SJSA1 (cell line): ENCODE measurements around the gene PLEKHA8. TPM values are rescaled to one million over a fixed set of nuclear protein-coding genes. Genes with fewer than 3 reads are reported as not detected.
"Not testable (repeated sequence)": the region's sequence is repeated elsewhere in the genome, so short reads cannot be mapped to it uniquely, and the experiment has no call there.

ENCODE experiments used
- DNase-seq, 2 experiments: peaks; one replicate each; pipeline ENCODE4 v3.0.0-alpha.2; 2015 to 2020; ENCODE audit warnings: low spot score in 2 of 2, low read depth in 1 of 2
- H3K27ac ChIP-seq: fragments of 250-450 bp; sonication (Bioruptor Pico); 2 replicates; pipeline ENCODE4 v1.5.1; 2020; ENCODE audit warnings: mild to moderate bottlenecking, moderate library complexity
- H3K27me3 ChIP-seq: fragments of 250-450 bp; sonication (Bioruptor Pico); replicated peaks from 2 replicates; pipeline ENCODE4 v1.5.1; 2020; ENCODE audit warnings: mild to moderate bottlenecking, moderate library complexity
- H3K36me3 ChIP-seq: fragments of 250-450 bp; sonication (Bioruptor Pico); 2 replicates; pipeline ENCODE4 v1.5.1; 2020; ENCODE audit warnings: mild to moderate bottlenecking
- H3K4me1 ChIP-seq: fragments of 250-450 bp; sonication (Bioruptor Pico); replicated peaks from 2 replicates; pipeline ENCODE4 v1.6.1; 2021; ENCODE audit warnings: mild to moderate bottlenecking
- H3K4me3 ChIP-seq: fragments of 250-450 bp; sonication (Bioruptor Pico); 2 replicates; pipeline ENCODE4 v1.5.1; 2020; ENCODE audit warnings: mild to moderate bottlenecking
- H3K9me3 ChIP-seq: fragments of 250-450 bp; sonication (Bioruptor Pico); replicated peaks from 2 replicates; pipeline ENCODE4 v1.5.1; 2020; ENCODE audit warnings: mild to moderate bottlenecking
- total RNA-seq: library from RNA; depleted of rRNA; stranded (reverse); fragments of >200 nt; shearing (Covaris generic); gene quantifications from 2 replicates; pipeline ENCODE4 v1.2.3, GENCODE V29; 2014

The PLEKHA8 gene
- total RNA-seq, 1 experiment from 2014 or later, result 12.5 TPM

DNA sequence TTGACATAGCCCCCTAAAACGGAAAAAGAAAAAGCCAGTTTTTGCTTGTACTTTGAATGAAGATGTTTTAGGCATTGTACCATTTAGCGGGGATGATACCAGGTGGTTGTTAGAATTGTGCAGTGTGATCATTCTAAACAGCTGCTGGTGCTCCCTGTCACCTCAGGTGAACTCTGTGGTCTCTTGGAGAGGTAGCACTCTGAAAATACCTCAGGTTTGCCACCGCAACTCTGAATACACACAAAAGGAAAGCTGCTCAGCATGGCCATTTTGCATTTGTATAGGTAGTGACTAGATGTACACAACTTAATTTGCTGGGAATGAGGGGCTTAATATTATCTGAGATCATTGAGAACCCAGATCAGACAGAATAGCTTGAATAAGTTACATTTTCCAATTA, 52.6 kb downstream of the PLEKHA8 start:
- DNase-seq, result no peak
- Histone ChIP-seq H3K9me3 (no peaks in the 10 kb centered on the region), H3K27me3 (no peaks in the 10 kb centered on the region), H3K27ac (no peak overlapping the region), H3K36me3 (peaks cover 5% of the 10 kb centered on the region; the same call in 1 of the 2 replicates), H3K4me3 (no peak overlapping the region), H3K4me1 (no peaks in the 10 kb centered on the region)

DNA sequence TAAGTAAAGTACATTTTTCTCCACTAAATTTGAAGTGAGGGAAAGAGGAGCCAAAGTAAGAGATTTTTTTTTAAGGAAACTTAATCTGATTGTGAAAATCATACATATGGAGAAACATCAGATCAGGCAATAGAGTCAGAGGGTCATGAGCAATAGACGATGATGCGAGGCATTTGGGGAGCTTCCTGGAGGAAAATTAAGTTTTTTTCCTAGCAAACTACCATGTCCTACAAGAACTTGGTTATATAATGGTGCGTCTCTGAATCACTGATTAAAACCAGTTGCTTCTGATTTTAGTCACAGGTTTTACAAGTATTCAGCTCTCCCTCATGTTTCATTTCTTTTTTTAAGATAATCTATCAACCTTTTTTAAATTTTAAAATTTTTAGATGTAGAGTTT, 54.5 kb downstream of the PLEKHA8 start:
- Histone ChIP-seq H3K36me3 (peaks cover 5% of the 10 kb centered on the region; the same call in 1 of the 2 replicates), H3K27me3 (no peaks in the 10 kb centered on the region), H3K9me3 (no peaks in the 10 kb centered on the region), H3K4me1 (no peaks in the 10 kb centered on the region), H3K4me3 (no peak overlapping the region), H3K27ac (no peak overlapping the region)
- DNase-seq, result no peak

DNA sequence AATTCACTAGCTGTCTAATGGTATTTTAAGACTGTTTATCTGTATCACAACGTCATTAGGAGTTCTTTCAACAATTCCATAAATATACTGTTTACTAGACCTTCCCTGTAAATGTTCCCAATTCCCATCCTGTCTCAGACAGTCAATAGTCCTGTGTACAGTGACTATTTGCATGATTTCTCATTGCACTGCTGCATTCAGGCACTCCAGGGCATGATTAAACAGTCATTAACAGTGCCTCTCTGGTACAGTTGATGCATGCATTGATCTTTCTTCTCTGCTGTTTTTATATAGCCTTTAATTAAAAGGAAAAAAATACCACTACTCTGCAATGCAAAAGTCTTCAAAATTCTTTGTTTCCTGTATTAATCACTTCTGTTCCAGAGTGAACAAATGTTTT, 55.1 kb downstream of the PLEKHA8 start:
- Histone ChIP-seq H3K9me3 (no peaks in the 10 kb centered on the region), H3K27ac (no peak overlapping the region), H3K4me3 (no peak overlapping the region), H3K36me3 (peaks cover 5% of the 10 kb centered on the region; the same call in 1 of the 2 replicates), H3K27me3 (no peaks in the 10 kb centered on the region), H3K4me1 (no peaks in the 10 kb centered on the region)
- no peak for DNase-seq

DNA sequence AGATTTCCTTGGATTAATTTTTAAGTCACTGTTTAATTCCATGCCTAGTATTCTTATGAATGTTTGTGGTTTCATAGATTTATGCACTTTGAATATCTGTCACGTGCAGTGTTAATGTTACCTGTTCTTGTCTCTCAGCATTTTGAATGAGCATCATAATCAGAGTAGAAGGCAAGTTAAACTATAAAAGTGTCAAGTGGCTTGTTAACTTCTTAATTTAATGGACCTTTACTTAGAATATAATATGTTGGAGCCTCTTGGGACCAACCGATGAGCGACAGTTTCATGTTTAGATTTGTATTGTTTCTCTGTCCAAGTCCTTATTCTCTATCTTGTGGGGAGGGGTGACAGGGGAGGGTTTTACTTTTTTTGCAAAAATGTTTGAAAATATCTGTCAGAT, 56.0 kb downstream of the PLEKHA8 start:
- no peaks in the 10 kb centered on the region for H3K27me3 ChIP-seq
- no peak for DNase-seq
- H3K4me3 ChIP-seq, result no peak overlapping the region
- no peaks in the 10 kb centered on the region for H3K4me1 ChIP-seq
- H3K9me3 ChIP-seq, result no peaks in the 10 kb centered on the region
- H3K36me3 ChIP-seq, result peaks cover 5% of the 10 kb centered on the region; the same call in 1 of the 2 replicates
- no peak overlapping the region for H3K27ac ChIP-seq

DNA sequence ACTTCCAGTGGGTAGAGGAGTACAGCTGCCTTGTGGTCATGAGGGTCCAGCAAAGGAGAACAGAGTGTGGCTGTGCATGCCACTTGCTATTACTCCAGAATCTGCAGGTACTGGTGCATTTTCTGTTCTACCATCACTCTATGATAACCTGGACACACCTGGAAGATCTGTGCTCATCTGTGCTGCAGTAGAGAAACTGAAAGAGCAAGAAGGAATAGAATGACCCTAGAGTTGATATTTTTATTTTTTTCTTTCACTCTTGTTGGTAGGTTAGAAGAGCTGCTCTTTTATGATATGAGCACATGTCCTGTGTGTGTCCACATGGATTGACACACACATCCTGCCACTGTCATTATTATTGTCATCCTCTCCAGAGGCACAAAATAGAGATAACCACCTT, 58.3 kb downstream of the PLEKHA8 start:
- Histone ChIP-seq H3K4me3 (no peak overlapping the region), H3K4me1 (peaks cover 4% of the 10 kb centered on the region), H3K27ac (no peak overlapping the region), H3K9me3 (no peaks in the 10 kb centered on the region), H3K36me3 (no peaks in the 10 kb centered on the region), H3K27me3 (no peaks in the 10 kb centered on the region)
- no peak for DNase-seq

DNA sequence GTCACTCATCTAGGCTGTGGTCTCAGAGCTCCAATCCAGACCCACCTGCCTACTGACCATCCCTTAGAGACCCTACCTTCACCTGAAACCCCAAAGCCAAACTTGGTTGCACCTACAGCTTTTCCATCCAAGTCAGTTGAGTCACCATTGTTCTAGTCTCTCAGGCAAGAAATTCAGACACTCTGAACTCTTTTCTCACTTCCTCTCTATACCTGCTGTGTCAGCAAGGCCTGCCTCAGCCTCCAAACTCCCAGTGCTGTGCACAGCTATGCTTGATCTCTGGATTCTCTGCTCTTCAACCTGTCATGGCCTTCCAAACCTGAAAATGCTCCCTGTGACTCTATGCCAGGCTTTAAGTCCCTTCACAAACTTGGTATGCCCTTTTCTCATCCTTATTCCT, 59.2 kb downstream of the PLEKHA8 start:
- no peak overlapping the region for H3K27ac ChIP-seq
- no peaks in the 10 kb centered on the region for H3K27me3 ChIP-seq
- H3K36me3 ChIP-seq, result no peaks in the 10 kb centered on the region
- no peaks in the 10 kb centered on the region; the same call in 1 of the 2 replicates for H3K9me3 ChIP-seq
- no peak for DNase-seq
- peaks cover 10% of the 10 kb centered on the region for H3K4me1 ChIP-seq
- no peak overlapping the region for H3K4me3 ChIP-seq

DNA sequence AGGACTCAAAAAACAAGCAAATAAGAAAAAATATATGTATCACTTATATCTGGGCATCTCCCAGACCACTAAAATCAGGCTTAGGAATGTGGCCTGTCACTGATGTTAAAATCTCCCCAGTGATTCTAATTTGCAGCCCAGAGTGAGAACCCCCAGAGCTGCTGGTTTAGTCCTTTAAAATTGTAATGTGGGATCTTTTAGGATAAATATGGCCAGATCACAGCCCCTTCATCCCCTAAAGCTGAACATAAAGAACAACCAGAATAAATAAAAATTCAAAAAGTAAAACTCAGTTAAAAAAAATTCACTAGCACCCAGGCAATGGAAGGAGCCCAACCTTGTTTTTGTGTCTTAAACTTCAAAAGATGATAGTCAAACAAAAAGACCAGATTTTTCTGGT, 60.1 kb downstream of the PLEKHA8 start:
- Histone ChIP-seq H3K27me3 (no peaks in the 10 kb centered on the region), H3K27ac (no peak overlapping the region), H3K4me1 (peaks cover 10% of the 10 kb centered on the region), H3K9me3 (no peaks in the 10 kb centered on the region; the same call in 1 of the 2 replicates), H3K4me3 (no peak overlapping the region), H3K36me3 (no peaks in the 10 kb centered on the region)
- no peak for DNase-seq

DNA sequence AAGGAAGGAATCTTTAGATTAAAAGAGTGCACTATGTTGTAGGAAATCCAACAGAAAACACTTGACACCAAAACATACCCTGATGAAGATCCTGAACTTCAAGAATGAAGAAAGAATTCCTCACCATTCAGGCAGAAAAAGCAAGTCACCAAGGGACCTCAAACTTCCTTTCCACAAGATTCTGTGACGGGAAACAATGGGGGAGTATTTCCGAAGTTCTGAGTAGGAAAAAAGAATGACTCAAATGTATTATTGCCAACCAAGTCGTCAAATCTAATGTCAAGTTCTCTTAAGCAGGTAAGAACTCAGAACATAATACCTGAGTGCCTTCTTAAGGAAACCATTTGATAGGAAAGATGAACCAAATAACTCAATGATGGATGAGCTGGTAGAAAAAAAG, 61.9 kb downstream of the PLEKHA8 start:
- no peak for DNase-seq
- peaks cover 10% of the 10 kb centered on the region for H3K4me1 ChIP-seq
- H3K27me3 ChIP-seq, result no peaks in the 10 kb centered on the region
- no peak overlapping the region for H3K4me3 ChIP-seq
- H3K9me3 ChIP-seq, result no peaks in the 10 kb centered on the region; the same call in 1 of the 2 replicates
- H3K27ac ChIP-seq, result no peak overlapping the region
- no peaks in the 10 kb centered on the region for H3K36me3 ChIP-seq

DNA sequence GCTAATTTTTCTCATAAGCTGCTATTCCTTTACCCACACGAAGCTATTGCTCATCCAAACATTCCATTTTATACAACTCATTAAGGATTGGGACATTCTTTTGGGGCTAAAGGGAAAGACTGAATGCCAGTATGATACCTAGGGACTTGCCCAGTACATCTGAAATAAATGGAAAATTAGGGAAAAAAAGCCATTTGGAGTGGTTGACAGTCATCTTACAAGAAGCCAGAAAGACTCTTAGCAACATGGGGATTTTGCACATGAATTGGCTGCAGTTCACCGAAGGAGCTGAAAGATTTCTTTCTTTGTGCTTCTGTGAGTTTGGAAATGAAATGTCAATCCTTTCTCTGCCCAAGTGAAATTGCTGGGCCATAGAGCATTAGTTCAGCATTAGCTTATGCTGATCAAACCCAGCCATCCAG, 63.3 kb downstream of the PLEKHA8 start:
- Histone ChIP-seq H3K4me3 (no peak overlapping the region), H3K27me3 (no peaks in the 10 kb centered on the region)

DNA sequence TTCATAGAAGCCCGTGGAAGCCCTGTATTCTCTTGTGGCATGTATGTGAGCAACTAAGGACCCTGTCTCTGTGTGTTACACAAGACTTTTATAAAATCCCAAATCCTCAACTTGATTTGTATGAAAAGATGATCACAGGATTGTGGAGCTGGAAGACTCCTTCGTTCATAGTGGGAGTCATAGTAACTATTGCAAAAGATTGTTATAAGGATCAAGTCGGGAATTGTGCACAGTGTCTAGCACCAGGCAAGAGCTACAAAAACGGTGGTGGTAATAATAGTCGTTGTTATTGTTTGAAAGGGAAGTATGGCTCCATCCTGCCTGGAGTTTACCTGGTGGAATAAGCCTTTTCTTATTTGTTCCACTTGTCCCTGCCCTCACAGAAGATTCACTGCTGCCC, 63.8 kb downstream of the PLEKHA8 start:
- Histone ChIP-seq H3K9me3 (no peaks in the 10 kb centered on the region; the same call in 1 of the 2 replicates), H3K4me1 (peaks cover 10% of the 10 kb centered on the region), H3K4me3 (no peak overlapping the region), H3K36me3 (no peaks in the 10 kb centered on the region), H3K27me3 (no peaks in the 10 kb centered on the region), H3K27ac (peak overlapping the region; percentile 46)
- no peak for DNase-seq

More for the DNA sequence above, 63.3 kb downstream of the PLEKHA8 start:
- peaks cover 10% of the 10 kb centered on the region for H3K4me1 ChIP-seq
- peak overlapping the region; percentile 46 for H3K27ac ChIP-seq
- peak in 1 of 2 experiments; percentile 63 for DNase-seq
- H3K36me3 ChIP-seq, result no peaks in the 10 kb centered on the region
- no peaks in the 10 kb centered on the region; the same call in 1 of the 2 replicates for H3K9me3 ChIP-seq

DNA sequence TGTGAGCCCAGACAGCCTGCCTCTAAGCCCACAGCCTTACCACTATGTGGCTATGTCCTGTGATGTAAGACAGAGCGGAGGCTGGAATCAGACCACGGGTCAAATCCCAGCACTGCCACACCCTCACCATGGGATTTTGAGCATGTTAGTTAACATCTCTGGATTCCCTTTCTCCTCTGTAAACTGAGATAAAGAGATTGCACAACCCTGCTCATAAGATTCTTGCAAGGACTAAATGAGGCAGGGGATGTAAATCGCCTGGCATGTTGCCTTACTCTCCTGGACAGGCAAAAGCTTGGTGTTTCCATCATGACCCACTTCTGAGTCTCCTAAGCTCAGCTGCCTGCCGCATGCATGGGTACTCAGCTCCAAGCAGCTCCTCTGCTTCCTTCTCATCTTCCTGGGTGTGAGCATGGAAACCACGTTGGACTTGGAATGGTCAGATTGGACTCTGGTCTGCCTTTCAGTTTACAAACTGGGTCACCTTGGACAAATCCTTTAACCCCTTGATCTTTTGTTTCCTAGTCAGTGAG, 65.3 kb downstream of the PLEKHA8 start:
- DNase-seq, result no peak
- H3K36me3 ChIP-seq, result no peaks in the 10 kb centered on the region
- no peaks in the 10 kb centered on the region; the same call in 1 of the 2 replicates for H3K9me3 ChIP-seq
- no peaks in the 10 kb centered on the region for H3K27me3 ChIP-seq
- no peak overlapping the region for H3K27ac ChIP-seq
- peaks cover 10% of the 10 kb centered on the region for H3K4me1 ChIP-seq
- H3K4me3 ChIP-seq, result no peak overlapping the region

DNA sequence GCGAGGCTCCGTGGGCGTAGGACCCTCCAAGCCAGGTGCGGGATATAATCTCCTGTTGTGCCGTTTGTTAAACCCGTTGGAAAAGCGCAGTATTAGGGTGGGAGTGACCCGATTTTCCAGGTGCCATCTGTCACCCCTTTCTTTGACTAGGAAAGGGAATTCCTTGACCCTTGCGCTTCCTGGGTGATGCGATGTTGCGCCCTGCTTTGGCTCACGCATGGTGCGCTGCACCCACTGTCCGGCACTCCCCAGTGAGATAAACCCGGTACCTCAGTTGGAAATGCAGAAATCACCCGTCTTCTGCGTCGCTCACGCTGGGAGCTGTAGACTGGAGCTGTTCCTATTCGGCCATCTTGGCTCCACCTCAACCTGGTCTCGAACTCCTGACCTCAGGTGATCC, 70.4 kb downstream of the PLEKHA8 start:
- H3K27ac ChIP-seq, H3K36me3 ChIP-seq, DNase-seq, H3K4me3 ChIP-seq, H3K27me3 ChIP-seq, H3K9me3 ChIP-seq, H3K4me1 ChIP-seq: not testable (repeated sequence)

DNA sequence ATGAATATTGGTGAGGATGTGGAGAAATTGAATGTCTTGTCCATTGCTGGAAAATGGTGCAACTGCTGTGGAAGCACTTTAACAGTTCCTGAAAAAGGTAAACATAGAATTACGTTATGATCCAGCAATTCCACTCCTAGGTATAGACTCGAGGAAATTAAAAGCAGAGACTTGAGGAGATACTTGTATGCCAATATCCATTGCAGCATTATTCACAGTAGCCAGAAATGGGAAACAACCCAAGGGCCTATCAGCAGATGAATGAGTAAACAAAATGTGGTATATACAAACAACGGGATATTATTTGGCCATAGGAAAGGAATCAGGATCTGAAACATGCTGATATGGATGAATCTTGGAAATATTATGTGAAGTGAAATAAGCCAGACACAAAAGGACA, 74.1 kb downstream of the PLEKHA8 start:
- no peak overlapping the region for H3K27ac ChIP-seq
- no peaks in the 10 kb centered on the region for H3K4me1 ChIP-seq
- no peaks in the 10 kb centered on the region for H3K27me3 ChIP-seq
- no peak overlapping the region for H3K4me3 ChIP-seq
- H3K9me3 ChIP-seq, result no peaks in the 10 kb centered on the region
- no peak for DNase-seq
- H3K36me3 ChIP-seq, result no peaks in the 10 kb centered on the region

DNA sequence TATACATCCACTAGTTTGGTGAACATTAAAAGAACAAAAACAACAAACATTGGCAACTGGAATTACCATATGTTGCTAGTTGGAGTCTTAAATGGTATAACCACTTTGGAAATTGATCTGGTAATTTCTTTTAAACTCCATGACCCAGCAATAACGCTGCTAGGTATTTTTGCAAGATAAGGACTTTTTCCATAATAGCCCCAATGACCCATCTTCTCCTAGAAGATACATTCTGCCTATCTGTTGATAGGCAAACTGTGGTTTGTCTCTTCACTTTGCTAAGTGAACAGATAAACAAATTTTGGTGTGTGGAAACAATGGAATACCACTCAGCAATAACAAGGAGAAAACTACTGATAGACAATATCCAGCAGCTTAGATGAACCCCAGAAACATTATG, 75.9 kb downstream of the PLEKHA8 start:
- no peaks in the 10 kb centered on the region for H3K27me3 ChIP-seq
- no peaks in the 10 kb centered on the region for H3K4me1 ChIP-seq
- no peaks in the 10 kb centered on the region for H3K9me3 ChIP-seq
- no peak for DNase-seq
- no peak overlapping the region for H3K27ac ChIP-seq
- no peaks in the 10 kb centered on the region for H3K36me3 ChIP-seq
- H3K4me3 ChIP-seq, result no peak overlapping the region
